IPS DF 19.7 (cell line): Measurements from ENCODE around the gene SLC6A3.

Source experiments
- DNase-seq: peaks from one replicate; pipeline ENCODE4 v3.0.0-alpha.2; 2013; ENCODE audit warnings: low read depth, low spot score

SLC6A3 gene

DNA sequence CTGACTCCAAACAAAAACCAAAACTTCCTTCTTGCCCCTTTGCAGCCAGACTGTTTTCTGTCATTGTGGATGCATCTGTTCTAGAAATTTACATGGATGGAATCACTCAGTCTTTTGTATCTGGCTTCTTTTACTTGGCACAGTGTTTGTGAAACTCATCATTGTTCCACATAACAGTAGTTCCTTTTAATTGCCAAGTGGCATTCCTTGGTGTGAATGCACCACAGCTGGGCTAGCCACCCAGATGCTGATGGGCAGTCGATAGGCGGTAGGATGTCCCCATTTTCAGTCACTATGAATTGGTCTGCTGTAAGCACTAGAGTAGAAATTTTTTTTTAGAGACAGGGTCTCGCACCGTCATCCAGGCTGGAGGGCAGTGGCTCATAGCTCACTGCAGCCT is 94.1 kb downstream of the SLC6A3 start:
- no peak for DNase-seq

- no peak for DNase-seq
Measured at GRCh38 chr5:1349246-1349645, 96.0 kb downstream of the SLC6A3 start.

GRCh38 chr5:1348986-1349245 is 96.3 kb downstream of the SLC6A3 start:
- no peak for DNase-seq

- no peak for DNase-seq
Measured at GRCh38 chr5:1347571-1347970, 97.7 kb downstream of the SLC6A3 start.

- no peak for DNase-seq
Measured at GRCh38 chr5:1346627-1347440, 98.4 kb downstream of the SLC6A3 start.

DNA sequence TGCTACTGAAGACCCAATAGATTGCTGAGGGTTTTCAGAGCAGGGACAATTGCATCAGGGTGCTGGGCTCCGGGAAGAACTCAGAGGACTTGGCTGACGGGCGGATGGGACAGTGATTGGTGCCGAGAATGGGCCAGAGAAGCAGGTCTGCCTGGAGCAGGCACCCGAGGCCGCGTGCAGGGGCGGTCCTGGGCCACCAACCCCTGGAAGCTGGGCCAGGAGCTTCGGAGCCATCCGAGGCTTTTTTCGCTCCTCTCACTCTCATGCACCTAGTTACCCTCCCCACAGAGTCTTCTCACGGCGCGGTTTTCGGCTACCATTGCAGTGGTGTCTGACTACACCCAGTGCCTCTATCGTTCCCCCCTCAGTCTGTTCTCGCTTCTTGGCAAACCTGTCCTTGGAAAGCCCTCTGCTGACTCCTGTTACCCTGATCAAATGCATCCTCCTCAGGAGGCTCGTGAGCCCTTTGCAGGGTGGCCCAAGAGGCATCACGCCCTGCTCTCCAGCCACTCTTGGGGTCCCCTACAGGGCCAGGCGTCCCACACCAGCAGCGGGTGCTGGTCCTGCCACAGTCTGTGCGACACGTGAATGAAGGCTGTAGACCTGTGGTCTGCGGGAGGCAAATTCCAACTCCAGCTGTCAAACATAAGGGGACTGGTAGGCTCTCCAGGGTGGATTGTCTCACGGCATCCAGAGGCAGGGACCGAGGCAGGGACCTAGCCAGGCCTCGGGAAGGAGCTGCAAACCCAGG is 99.2 kb downstream of the SLC6A3 start:
- DNase-seq = no peak

GRCh38 chr5:1344975-1345838 is 100.0 kb downstream of the SLC6A3 start, which contains the start of gene CLPTM1L:
TSS of gene CLPTM1L (minus strand) at chr5:1345099. CDS start at chr5:1344841, 258 bp downstream.
- DNase-seq = no peak

DNA sequence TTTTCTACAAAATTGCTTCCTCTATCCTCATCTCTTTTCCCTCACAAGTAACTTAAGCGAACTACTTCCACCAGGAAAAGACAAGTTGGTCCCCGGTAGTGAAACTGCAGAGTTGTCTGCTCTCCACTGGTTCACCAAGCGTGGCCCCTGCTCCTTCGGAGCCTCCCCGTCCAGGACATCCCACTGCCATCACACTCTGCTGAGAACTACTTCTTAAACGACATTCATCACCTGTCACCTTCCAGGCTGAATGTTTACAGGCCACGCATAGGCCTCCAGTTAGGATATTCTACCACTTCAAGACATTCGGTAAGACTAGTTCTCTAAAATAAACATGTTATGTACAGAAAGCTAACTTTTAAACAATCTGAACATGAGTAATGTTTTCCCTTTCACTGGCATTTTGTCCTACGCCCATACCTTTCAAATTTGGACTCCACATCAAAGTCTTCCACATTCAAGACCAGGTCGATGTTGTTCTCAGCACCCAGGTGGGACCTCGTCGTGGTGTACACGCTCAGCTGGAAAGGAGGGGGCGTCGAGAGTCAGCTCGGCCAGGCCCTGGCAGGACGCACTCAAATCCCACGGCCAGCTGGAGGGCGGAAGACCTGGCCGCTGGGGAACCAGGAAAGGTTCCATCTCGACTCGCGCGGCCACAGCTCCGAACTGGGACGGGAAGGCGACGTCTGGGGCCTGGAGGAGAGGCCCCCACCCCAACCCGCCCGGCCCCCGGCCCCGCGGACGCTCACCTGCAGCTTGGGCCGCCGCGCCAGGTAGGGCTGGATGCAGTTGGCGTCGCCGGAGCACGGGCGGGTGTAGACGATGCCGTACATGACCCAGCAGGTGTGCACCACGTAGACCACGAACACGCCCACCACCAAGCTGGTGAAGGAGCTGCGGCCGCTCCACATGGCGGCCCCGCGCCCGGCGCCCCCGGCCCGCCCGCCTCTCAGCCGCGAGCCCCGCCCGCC is 101.0 kb downstream of the SLC6A3 start:
- no peak for DNase-seq

DNA sequence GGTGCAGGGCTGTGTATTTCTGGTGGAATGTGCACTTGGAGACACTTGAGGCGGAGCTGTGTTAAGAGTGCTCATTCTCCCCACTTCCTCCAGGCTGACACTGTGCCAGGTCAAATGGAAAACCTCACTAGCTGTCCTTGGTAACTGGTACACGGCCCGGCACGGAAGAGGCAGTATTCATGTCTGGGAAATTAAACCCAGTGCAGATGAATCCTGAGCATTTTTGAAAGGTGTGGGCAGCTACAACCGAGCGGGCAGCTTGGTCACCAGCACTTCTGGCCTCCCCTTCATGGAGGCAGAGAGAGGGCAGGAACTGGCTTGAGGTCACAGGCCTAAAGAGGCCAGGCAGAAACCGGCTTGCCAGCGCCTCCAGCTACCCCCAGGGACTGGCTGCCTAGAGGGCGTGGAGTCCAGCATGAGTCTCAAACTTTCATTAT is 101.9 kb downstream of the SLC6A3 start:
- DNase-seq = no peak
